HG02884 (cell line): ENCODE data around the gene TIAM2.
"Not testable (repeated sequence)": the region's sequence is repeated elsewhere in the genome, so short reads cannot be mapped to it uniquely, and the experiment has no call there.

Experiments
- ATAC-seq: cut with Tn5 transposase; IDR thresholded peaks from one replicate; pipeline ENCODE4 v1.9.1; 2021; ENCODE audit warnings: mild to moderate bottlenecking, moderate library complexity; ENCODE audit not compliant: unreplicated experiment

TIAM2 gene

GRCh38 chr6:154989448-154989847 lies 5.7 kb upstream of the TIAM2 start:
- no peak for ATAC-seq

GRCh38 chr6:154991207-154991606 lies 3.9 kb upstream of the TIAM2 start:
- ATAC-seq: no peak

- ATAC-seq: no peak
Measured at GRCh38 chr6:154993026-154993425, 2.1 kb upstream of the TIAM2 start.

- no peak for ATAC-seq
Measured at GRCh38 chr6:154993710-154994109, 1.4 kb upstream of the TIAM2 start.

GRCh38 chr6:154994836-154995253 lies 270 bp upstream of the TIAM2 start:
- no peak for ATAC-seq

- ATAC-seq: no peak
Measured at GRCh38 chr6:154996016-154996590, 988 bp downstream of the TIAM2 start.

- no peak for ATAC-seq
Measured at GRCh38 chr6:154996841-154997311, 1.8 kb downstream of the TIAM2 start.

- no peak for ATAC-seq
Measured at GRCh38 chr6:154998855-154999254, 3.7 kb downstream of the TIAM2 start.

- ATAC-seq: no peak
Measured at GRCh38 chr6:155001482-155001881, 6.4 kb downstream of the TIAM2 start.

GRCh38 chr6:155001934-155002333 lies 6.8 kb downstream of the TIAM2 start:
- ATAC-seq: no peak

GRCh38 chr6:155003476-155003875 lies 8.4 kb downstream of the TIAM2 start:
- ATAC-seq: no peak

- no peak for ATAC-seq
Measured at GRCh38 chr6:155004017-155004416, 8.9 kb downstream of the TIAM2 start.

GRCh38 chr6:155004576-155005372 lies 9.7 kb downstream of the TIAM2 start:
- ATAC-seq: no peak

- no peak for ATAC-seq
Measured at GRCh38 chr6:155008625-155009024, 13.5 kb downstream of the TIAM2 start.

GRCh38 chr6:155010940-155011339 lies 15.8 kb downstream of the TIAM2 start:
- ATAC-seq: no peak

- ATAC-seq: no peak
Measured at GRCh38 chr6:155011809-155012291, 16.7 kb downstream of the TIAM2 start.

GRCh38 chr6:155013457-155013876 lies 18.4 kb downstream of the TIAM2 start:
- ATAC-seq: no peak

GRCh38 chr6:155014137-155014536 lies 19.0 kb downstream of the TIAM2 start:
- no peak for ATAC-seq

GRCh38 chr6:155014670-155015300 lies 19.7 kb downstream of the TIAM2 start:
- ATAC-seq: no peak

GRCh38 chr6:155018415-155018814 lies 23.3 kb downstream of the TIAM2 start:
- ATAC-seq: not testable (repeated sequence)

GRCh38 chr6:155021680-155022079 lies 26.6 kb downstream of the TIAM2 start:
- no peak for ATAC-seq

- ATAC-seq: no peak
Measured at GRCh38 chr6:155022721-155023120, 27.6 kb downstream of the TIAM2 start.
